Stimulated activated effector memory CD8-positive, alpha-beta T cell treated with anti-CD3 and anti-CD28 coated beads, Interleukin-12 subunit alpha, Interleukin-12 subunit beta, amount 100 ng/mL, for 72 hours (primary cell): Measurements from ENCODE around the gene SMYD2.

Experiments
- ATAC-seq: fragments of 150-1000 bp; cut with Tn5 transposase; 2 replicates; pipeline ENCODE4 v1.10.0; 2021
- DNase-seq, 2 donors: peaks; one replicate each; pipeline ENCODE4 v3.0.0; 2021 to 2022; ENCODE audit warnings: low spot score in 2 of 2
- H3K27ac Mint-ChIP-seq: one replicate; pipeline ENCODE4 v1.8.0; 2022; ENCODE audit warnings: mild to moderate bottlenecking, mixed read lengths
- H3K36me3 Mint-ChIP-seq: one replicate; pipeline ENCODE4 v1.8.0; 2022; ENCODE audit warnings: mild to moderate bottlenecking, mixed read lengths
- H3K4me1 Mint-ChIP-seq: one replicate; pipeline ENCODE4 v1.8.0; 2022; ENCODE audit warnings: mixed read lengths
- H3K4me3 Mint-ChIP-seq: one replicate; pipeline ENCODE4 v1.8.0; 2022; ENCODE audit warnings: mild to moderate bottlenecking, mixed read lengths
- H3K9me3 Mint-ChIP-seq: one replicate; pipeline ENCODE4 v1.8.0; 2022; ENCODE audit warnings: mixed read lengths

Gene SMYD2

DNA sequence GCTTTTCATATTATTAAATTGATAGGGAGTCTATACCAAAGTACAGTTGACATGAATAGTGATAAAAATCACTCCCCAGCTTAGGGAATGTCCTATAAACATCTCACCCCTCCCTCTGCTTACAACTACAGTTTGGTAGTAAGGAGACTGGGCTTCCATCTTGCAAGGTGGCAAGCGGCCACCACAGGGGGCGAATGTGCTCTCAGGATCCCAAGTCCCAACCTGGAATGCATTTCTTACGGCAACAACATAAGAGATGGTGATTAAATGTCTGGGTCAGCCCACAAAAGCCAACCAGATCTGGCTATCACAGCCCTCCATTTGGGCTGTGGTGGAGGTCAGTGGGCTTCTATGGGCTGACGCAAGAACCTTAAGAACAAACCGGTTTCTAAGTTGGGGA lies 68.0 kb downstream of the SMYD2 start:
- no peaks in the 10 kb centered on the region for H3K36me3 Mint-ChIP-seq
- H3K4me1 Mint-ChIP-seq = no peaks in the 10 kb centered on the region
- DNase-seq (no peak), ATAC-seq (no peak)
- H3K27ac Mint-ChIP-seq = no peak overlapping the region
- H3K4me3 Mint-ChIP-seq = no peak overlapping the region
- H3K9me3 Mint-ChIP-seq = peaks cover 7% of the 10 kb centered on the region

DNA sequence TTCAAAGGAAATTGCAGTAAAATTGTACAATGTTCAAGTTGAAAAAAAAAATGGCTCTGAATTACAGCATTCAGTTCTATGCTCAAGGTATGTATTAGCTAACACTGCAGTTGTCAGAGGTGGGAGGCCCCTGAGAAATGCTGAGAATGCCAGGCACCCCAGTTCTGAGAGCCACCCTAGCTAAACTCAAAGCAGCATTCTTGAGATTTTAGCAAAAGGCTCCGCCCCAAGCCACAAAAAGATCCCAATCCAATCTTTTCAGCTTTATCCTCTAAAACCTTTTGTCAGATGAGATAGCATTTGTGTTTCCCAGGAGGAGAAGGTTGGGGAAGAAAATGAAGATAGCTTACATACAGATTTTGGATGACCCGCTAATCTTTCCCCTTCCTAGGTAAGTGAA lies 68.8 kb downstream of the SMYD2 start:
- Mint-ChIP-seq H3K9me3 (peaks cover 2% of the 10 kb centered on the region), H3K27ac (no peak overlapping the region), H3K4me1 (no peaks in the 10 kb centered on the region), H3K36me3 (no peaks in the 10 kb centered on the region), H3K4me3 (no peak overlapping the region)
- ATAC-seq = no peak
- DNase-seq = no peak

DNA sequence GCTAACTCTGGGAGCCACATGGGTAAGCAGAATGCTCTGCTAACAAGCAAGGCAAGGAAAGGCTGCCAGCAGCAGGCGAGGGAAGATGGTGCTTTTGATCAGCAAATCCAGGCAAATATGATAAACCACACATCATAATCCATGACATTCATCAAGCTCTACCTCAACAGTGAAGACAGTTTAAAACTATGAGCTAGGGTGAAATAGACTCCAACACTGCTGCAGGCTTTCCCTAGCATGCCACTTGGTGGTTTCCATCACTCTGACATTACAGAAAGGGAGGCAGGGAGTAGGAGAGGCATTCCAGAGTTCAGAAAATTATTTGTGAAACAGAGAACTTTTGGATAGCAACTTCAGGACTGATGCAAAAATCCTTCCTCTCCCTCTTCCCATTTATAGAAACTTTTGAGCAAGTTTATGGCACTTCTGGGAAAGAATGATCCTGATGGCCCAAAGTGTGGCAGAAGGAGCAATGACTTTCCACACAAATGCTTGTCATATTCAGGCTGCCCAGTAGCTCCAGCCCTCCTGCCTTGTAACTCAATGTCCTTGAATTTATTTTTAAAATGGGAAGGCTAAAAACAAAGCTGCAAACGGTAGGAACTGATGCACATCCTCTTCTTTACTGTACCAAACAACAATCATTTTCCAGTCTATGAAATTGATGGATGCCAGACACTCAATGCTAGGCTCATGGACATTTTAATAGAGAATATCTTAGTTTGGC lies 70.8 kb downstream of the SMYD2 start:
- Mint-ChIP-seq H3K36me3 (no peaks in the 10 kb centered on the region), H3K4me3 (no peak overlapping the region), H3K27ac (no peak overlapping the region), H3K9me3 (no peaks in the 10 kb centered on the region), H3K4me1 (no peaks in the 10 kb centered on the region)
- ATAC-seq (no peak), DNase-seq (no peak)

DNA sequence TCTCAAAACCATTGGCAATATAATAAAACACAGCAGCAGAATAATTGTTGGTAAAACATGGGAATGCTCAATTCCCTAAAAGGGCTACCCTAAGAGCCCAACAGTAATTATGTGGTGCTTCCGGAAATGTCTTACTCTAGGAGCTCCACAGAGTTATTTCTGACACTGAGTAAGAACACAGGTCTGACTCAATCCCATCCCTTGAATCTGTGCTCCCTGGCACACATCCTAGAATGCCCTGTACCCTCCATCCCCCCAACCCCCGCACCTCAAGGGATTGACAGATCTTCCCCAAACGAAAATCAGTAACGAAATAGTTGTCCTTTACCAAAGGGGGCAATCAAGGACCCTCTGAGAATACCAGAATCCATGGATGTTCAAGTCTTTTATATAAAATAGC lies 71.9 kb downstream of the SMYD2 start:
- no peak for DNase-seq
- Mint-ChIP-seq H3K27ac (no peak overlapping the region), H3K9me3 (no peaks in the 10 kb centered on the region), H3K4me1 (no peaks in the 10 kb centered on the region), H3K4me3 (no peak overlapping the region), H3K36me3 (no peaks in the 10 kb centered on the region)
- ATAC-seq = no peak

DNA sequence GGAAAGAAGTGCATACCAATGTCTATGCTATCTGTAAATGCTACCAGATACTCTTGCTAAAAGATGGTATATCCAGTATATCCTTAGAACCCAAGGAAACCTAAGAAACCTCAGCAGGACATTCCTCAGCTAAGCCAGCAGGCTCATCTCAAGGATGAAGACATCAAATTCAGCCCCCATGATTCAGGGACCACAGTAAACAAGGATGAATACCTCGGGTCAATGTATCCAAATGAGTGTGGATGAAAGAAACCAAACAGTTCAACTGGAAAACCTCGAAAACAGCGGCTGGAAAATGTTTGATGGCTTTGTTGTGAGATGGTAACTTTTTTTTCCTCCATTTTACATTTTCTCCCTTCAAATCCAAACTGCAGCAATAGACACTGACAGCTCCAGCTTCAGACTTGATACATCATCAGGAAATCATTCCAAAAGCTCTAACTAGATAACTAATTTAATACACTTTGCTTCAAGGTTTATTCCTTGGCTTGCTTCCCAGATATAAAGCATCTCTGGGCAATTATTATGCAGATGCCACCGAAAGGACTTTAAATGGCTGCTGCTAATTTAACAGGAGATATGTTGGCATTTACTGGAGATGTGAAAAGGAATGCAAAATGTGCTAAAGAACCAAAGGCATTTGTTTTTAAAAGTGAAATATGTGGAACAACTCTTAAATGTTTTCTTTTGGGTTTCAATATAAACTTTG lies 73.6 kb downstream of the SMYD2 start:
- no peak for ATAC-seq
- DNase-seq = no peak
- no peak overlapping the region for H3K27ac Mint-ChIP-seq
- no peak overlapping the region for H3K4me3 Mint-ChIP-seq
- no peaks in the 10 kb centered on the region for H3K9me3 Mint-ChIP-seq
- no peaks in the 10 kb centered on the region for H3K36me3 Mint-ChIP-seq
- no peaks in the 10 kb centered on the region for H3K4me1 Mint-ChIP-seq

DNA sequence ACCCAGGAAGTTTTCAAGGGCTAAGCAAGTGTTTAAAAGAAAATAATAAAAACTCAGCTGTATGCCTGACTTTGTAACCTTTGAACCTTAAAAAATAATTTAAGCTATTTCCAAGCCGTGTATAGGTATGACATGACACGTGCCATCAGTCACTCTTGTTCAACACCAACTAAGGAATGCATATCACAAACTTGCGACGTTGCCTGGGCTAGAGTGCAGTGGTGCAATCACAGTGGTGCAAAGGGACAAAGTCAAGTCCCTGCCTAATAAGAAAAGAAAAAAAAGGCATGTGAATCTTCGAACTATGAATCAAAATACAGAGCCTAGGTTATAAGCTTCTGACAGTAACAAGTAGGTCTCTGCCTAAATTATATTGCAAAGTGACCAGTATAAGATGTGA lies 79.2 kb downstream of the SMYD2 start:
- Mint-ChIP-seq H3K36me3 (no peaks in the 10 kb centered on the region), H3K9me3 (no peaks in the 10 kb centered on the region), H3K27ac (no peak overlapping the region), H3K4me1 (peaks cover 6% of the 10 kb centered on the region), H3K4me3 (no peak overlapping the region)
- no peak for ATAC-seq
- no peak for DNase-seq

DNA sequence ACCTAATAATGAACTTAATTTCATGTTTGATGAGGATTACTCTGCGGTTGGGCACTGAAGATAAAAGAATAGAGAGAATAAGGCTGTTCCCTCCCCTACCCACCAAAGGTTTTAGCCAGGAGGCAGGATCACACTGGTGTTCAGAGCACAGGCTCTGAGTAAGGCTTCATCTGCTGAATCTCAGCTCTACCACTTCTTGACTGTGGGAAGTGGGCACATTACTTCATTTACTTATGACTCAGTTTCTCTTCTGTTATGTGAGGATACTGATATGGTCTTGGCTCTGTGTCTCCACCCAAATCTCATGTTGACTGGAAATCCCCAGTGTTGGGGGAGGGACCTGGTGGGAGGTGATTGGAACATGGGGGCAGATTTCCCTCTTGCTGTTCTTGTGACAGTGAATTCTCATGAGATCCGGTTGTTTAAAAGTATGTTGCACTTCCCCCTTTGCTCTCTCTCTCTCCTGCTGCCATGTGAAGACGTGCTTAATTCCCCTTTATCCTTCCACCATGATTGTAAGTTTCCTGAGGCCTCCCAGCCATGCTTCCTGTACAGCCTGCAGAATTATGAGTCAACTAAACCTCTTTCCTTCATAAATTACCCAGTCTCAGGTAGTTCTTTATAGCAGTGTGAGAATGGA lies 79.7 kb downstream of the SMYD2 start:
- ATAC-seq (no peak), DNase-seq (no peak)
- H3K4me3 Mint-ChIP-seq = no peak overlapping the region
- H3K27ac Mint-ChIP-seq = no peak overlapping the region
- no peaks in the 10 kb centered on the region for H3K9me3 Mint-ChIP-seq
- H3K4me1 Mint-ChIP-seq = peaks cover 6% of the 10 kb centered on the region
- H3K36me3 Mint-ChIP-seq = no peaks in the 10 kb centered on the region

DNA sequence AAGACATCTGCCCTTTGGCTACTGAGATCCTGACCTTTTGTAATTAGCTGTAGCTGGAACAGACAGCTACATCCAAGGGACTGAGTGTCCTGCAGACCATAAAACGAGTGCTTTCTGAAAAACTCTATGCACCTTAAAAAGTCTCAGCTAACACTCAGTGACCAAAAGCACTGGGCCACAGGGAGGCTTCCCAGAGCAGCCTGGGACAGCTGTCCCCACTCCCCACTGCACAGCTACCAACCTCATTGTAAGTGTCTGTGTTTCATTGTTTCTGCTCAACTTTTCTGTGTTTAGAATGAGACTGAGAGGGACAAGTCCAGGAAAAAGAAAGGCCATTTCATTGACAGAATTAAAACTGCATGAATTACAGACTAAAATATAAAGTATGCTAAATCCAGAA lies 80.7 kb downstream of the SMYD2 start:
- no peak for DNase-seq
- no peak for ATAC-seq
- no peaks in the 10 kb centered on the region for H3K9me3 Mint-ChIP-seq
- H3K4me1 Mint-ChIP-seq = peaks cover 6% of the 10 kb centered on the region
- H3K4me3 Mint-ChIP-seq = no peak overlapping the region
- no peaks in the 10 kb centered on the region for H3K36me3 Mint-ChIP-seq
- no peak overlapping the region for H3K27ac Mint-ChIP-seq

DNA sequence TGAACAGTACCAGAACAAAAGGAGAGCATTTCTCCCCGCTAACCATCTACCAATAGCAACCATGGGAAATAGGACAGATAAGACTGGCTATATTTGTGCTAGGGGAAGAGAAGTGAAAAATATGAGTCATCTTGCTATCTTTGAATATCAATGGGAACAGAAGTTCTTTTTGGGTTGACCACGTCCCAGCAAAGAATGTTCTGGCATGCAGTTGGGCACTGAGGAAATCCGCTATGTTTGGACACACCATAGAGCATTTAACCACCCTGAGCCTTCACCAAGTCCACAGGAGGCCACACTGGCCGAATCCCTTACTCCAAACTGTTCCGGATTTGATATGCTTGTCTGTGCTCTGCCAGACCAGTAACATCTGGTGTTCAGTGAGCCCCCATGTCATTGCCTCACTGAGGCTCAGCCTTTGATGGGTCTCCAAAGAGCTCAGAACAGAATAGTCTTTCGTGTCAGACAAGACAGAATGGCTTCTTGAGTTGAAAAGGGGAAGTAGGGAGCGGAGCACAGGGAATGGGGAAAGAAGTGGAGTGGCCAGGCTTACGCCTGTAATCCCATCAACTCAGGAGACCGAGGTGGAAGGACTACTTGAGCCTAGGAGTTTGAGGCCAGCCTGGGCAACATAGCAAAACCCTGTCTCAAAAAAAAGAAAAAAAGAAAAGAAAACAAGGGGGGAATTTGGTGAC lies 81.4 kb downstream of the SMYD2 start:
- H3K4me1 Mint-ChIP-seq = peaks cover 6% of the 10 kb centered on the region
- H3K9me3 Mint-ChIP-seq = no peaks in the 10 kb centered on the region
- ATAC-seq (no peak), DNase-seq (no peak)
- H3K27ac Mint-ChIP-seq = no peak overlapping the region
- H3K36me3 Mint-ChIP-seq = no peaks in the 10 kb centered on the region
- H3K4me3 Mint-ChIP-seq = no peak overlapping the region

DNA sequence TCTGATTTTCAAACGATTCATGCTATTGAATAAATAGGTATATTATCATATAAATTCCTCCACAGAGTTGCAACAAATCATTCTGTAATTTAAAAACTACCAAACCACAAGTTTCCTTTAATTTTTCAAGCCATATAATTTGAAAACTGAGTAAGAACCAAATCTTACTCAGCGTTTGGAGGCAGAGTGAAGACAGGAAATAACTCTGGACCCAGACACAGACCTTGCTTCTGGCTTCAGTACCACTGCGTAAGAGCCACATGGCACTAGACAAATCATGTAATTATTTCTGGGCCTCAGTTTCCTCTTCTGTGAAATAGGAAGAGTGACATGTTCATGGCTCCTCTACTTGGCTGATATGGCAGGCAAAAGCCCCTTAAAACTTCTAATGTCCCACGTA lies 82.4 kb downstream of the SMYD2 start:
- no peaks in the 10 kb centered on the region for H3K9me3 Mint-ChIP-seq
- H3K4me1 Mint-ChIP-seq = peaks cover 6% of the 10 kb centered on the region
- DNase-seq = no peak
- H3K36me3 Mint-ChIP-seq = no peaks in the 10 kb centered on the region
- H3K27ac Mint-ChIP-seq = no peak overlapping the region
- no peak for ATAC-seq
- H3K4me3 Mint-ChIP-seq = no peak overlapping the region

DNA sequence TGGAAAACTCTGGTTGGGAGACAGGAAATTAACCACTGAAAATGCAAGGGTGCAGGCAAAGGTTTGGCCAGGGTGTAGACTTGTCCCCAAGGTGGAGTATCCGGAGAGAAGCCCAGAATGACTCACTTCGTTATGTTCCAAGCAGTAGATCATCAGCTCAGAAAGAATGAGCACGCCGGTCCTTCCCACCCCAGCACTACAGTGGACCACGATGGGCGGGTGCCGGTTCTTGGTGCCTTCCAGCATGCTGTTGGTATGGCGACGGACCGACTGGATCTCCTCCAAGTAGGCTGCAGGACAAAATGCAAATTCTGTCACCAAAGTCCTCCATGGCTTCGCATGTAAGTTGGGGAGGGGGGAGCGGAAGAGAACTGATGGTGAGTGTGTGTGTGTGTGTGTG lies 83.4 kb downstream of the SMYD2 start:
- H3K27ac Mint-ChIP-seq = peak overlapping the region; percentile 66
- ATAC-seq (no peak), DNase-seq (no peak)
- H3K9me3 Mint-ChIP-seq = no peaks in the 10 kb centered on the region
- no peaks in the 10 kb centered on the region for H3K36me3 Mint-ChIP-seq
- H3K4me3 Mint-ChIP-seq = no peak overlapping the region
- peaks cover 6% of the 10 kb centered on the region for H3K4me1 Mint-ChIP-seq

DNA sequence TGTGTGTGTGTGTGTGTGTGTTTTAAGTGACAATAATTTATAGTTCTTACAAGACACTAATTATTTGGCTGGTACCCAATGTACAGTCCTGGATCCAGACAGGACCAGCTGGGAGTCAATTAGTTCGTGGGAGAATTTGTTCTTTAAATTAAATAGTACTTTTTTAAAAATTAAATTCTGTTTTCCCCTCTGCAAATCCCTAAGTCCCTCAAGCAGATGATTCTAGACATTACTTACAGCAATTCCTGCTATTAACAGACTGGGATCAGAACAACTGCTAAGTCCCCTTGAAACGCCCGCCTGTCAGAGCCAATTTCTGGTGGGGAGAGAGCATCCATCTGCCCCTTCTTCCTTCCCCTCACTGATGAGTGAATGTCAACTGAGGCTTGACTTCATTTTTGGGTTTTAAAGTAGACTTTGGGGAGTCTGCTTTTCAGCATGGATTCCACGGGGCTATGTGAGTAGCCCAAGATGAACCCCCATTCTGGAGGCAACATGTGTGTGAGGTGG lies 83.9 kb downstream of the SMYD2 start:
- H3K4me3 Mint-ChIP-seq = no peak overlapping the region
- H3K4me1 Mint-ChIP-seq = peaks cover 6% of the 10 kb centered on the region
- no peaks in the 10 kb centered on the region for H3K36me3 Mint-ChIP-seq
- ATAC-seq (no peak), DNase-seq (no peak)
- H3K9me3 Mint-ChIP-seq = no peaks in the 10 kb centered on the region
- peak overlapping the region; percentile 66 for H3K27ac Mint-ChIP-seq

DNA sequence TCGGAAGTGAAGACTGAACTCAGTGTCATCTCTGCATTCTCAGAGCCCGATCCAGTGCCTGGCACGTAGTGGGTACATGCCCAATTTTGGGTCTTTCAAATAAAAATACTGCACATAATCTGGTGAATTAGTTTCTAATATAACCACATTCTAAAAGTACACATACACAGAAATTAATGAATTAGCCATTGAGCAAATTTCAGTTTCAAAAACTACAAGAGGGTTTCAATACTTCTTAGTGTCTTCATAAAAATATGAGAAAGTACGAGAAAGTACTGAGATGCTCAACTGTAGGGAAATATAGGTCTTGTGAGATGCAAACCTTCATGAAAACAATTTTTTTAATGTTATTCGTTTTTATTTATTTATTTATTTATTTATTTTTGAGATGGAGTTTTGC lies 86.9 kb downstream of the SMYD2 start:
- no peak overlapping the region for H3K27ac Mint-ChIP-seq
- no peaks in the 10 kb centered on the region for H3K4me1 Mint-ChIP-seq
- ATAC-seq (no peak), DNase-seq (no peak)
- H3K36me3 Mint-ChIP-seq = no peaks in the 10 kb centered on the region
- no peaks in the 10 kb centered on the region for H3K9me3 Mint-ChIP-seq
- no peak overlapping the region for H3K4me3 Mint-ChIP-seq

DNA sequence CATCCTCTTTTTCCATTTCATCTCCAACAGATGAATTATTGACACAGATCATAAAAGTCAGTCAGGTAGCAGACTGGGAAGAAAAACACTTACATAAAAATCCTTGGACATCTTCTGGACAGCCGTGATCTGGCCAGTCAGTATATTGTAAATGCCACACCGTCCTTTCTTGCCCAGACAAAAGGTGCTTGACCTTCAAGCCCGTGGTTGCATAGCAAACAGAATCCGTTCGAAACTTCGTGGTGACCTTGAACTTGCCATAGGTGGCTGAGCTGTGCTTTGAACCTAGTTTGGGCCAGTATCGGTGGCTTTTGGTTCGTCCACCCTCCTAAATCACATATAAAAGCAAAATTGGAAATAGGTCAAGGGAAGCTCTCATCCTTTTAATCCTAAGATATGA lies 88.4 kb downstream of the SMYD2 start:
- H3K9me3 Mint-ChIP-seq = no peaks in the 10 kb centered on the region
- no peak overlapping the region for H3K4me3 Mint-ChIP-seq
- ATAC-seq (no peak), DNase-seq (no peak)
- H3K27ac Mint-ChIP-seq = no peak overlapping the region
- no peaks in the 10 kb centered on the region for H3K36me3 Mint-ChIP-seq
- H3K4me1 Mint-ChIP-seq = no peaks in the 10 kb centered on the region

DNA sequence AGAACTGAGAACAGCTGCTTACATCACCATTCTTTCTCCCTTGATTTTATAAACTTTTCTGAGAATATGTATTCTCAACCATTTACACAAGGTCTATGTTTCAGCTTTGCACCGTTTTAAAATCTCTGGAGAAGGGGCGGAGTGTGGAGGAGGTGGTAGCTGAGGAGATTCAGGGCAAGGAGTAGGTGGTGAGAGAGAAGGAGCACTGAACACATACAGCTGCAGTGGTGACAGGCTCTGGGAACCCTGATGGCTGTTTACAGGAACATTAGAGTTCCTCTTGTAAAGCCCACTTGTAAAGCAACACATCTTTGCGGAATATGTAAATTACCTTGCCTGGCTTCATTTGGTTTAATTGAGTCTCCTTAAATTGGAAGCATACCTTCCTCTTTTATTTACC lies 89.7 kb downstream of the SMYD2 start:
- H3K4me3 Mint-ChIP-seq = no peak overlapping the region
- DNase-seq = no peak
- no peak overlapping the region for H3K27ac Mint-ChIP-seq
- no peak for ATAC-seq
- H3K4me1 Mint-ChIP-seq = no peaks in the 10 kb centered on the region
- H3K9me3 Mint-ChIP-seq = no peaks in the 10 kb centered on the region
- H3K36me3 Mint-ChIP-seq = no peaks in the 10 kb centered on the region
